Activated CD4-positive, alpha-beta T cell treated with anti-CD3 and anti-CD28 coated beads for 4 hours (primary cell): ENCODE measurements around the gene EPHA4.

Experiments
- DNase-seq, 2 donors: peaks; one replicate each; pipeline ENCODE4 v3.0.0-alpha.2; 2020

EPHA4 gene

DNA sequence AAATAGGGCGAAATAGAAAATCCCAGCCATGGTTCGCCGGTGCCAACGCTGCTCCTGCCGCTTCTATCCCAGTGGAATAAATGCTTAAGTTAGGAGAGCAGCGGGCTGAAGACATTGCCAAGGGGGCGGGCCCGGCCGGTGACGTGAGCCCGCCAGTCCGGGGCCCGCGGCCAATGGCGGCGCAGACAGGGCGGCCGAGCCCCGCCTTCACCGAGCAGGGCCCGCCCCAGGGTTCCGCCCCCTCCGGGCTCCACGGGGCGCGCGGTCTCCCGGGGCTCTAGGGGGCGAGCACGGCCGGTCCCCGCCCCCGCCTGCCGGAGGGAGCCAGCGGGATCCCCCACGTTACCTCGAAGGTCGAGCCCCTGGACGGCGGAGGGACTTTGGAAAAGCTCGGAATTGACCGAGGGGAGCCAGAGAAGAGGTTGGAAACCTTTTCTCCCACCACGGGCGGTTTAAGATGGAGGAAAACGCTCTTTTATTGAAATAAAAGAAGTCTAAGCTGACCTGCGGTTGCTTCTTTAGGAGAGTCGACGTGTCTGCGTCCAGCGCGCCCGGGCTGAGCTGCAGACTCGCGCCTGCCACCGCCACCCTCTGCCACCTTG lies at the start of gene EPHA4:
Gene EPHA4, minus strand, starts transcription at position 86 of the 602 bp plus-strand sequence. Its CDS starts 56 bp downstream, at position 30.
- DNase-seq, result peak; percentile 81 to 82

DNA sequence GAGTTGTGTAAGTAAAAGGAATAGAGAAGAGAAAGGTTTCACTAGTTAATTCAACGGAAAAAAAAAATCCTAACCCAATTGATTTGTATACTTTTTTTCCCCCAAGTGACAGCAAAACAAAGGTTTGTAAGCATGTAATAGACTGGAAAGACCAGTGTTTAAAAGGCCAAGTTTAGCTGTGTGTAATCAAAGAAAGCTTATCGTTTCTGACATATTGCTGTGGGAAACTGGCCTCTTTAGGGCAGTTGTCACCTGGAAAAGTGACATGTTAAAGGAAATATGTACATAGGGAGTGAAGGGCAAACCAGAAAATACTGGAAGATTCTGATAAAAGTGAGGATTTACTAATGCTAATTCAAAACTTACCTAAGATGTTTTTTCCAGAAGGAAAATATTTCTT lies 45.9 kb upstream of the EPHA4 start:
- no peak for DNase-seq

DNA sequence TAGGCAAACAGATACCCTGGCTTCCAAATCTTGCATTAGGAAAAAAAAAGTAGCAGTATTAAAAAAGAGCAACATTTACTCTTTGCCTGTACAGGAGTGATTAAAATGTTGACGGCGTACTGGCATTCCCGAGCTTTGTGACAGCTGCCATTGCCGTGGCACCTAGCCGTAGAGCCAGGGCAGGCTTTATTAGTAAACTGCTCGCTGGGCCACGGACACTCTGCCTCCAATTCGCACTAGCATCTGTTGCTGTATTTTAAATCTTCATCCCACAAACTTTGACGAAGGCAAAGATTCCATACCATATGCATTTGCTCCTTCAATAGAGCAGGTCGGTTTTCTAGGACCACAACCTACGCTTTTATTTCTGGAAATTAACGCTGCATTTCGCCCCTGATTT lies 44.5 kb upstream of the EPHA4 start:
- DNase-seq, result no peak

DNA sequence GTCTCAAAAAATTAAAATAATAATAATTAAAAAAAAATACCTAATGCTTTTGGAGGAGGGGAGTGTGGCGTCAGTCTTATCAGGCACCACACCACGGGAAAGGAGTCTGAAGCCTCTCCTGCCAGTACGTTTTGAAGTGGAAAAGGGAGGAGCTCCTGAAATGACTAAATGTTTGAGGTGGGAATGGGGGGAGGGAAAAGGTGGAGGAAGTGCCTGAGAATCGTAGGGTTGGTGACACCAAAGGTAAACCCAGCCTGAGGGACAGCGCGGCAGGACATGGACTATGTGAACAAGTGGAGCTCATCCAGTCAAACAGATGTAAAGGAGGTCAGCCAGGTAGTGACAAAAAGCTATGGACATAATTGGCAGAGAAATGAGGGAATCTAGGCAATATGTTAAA lies 42.2 kb upstream of the EPHA4 start:
- DNase-seq, result no peak

DNA sequence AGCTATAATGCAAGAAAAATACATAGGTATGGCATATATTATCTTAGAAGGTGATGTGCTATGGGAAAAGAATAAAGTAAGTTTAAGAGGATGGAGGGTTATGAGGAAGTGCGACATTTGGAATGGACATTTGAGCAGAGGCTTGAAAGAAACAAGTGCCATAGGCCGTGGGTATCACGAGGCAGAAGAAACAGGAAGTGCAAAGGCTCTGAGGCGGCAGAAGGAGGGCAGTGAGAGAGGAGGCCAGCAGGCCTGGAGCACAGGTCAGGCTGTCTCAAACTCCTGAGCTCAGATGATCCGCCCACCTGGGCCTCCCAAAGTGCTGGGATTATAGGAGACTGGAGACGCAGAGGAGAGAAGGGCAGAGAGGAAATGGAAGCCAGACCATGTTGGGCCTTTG lies 40.7 kb upstream of the EPHA4 start:
- DNase-seq, result no peak

DNA sequence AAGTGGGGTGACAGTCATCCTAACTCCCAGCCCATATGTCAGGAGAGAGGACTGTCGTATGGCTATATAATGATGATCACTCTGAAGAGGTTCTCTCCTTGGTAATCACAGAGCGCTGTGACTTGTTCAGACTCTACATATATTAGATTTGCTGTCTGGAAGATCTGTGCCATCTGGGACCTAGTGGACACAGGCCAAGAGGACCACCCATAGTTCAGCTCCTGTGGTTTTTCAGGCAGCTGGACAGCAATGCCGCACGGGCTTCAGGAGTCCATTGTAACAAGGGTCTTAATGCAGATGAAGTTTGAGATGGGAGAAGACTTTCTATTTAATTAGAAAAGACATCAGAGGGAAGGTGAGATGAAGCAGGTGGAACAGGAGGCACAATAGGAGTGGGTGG lies 40.1 kb upstream of the EPHA4 start:
- DNase-seq, result no peak

DNA sequence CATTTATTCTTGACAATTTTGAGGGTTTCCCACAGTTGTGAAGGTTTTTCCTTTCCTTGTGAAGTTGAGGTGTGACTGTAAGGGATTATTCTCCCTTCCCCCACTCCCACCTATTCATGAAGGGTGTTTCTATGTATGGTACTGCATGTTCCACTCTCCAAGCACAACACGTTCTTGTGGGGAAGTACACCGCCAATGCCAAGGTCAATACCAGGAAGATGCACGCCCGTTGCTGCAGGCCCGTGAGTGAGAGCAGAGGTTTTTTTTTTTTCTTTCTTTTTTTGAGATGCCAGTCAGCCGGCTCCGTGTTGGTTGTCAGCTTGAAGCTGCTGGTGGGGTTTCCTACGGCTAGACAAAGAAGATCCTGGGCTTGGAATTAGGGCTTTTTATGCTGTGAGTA lies 38.6 kb upstream of the EPHA4 start:
- DNase-seq, result no peak

DNA sequence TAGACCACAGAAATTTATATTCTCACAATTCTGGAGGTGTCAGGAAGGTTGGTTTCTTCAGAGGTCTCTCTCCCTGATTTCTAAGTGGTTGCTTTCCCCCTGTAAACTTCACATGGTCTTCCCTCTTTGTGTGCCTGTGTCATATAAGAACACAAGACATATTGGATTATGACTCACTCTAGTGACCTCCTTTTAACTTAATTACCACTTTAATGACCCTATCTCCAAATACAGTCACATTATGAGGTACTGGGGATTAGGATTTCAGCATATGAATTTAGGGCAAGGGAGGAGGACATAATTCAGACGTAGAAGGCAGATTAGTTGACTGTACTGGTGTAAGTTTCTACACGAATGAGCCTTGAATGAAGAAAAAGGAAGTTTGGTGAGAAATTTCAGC lies 38.2 kb upstream of the EPHA4 start:
- no peak for DNase-seq

DNA sequence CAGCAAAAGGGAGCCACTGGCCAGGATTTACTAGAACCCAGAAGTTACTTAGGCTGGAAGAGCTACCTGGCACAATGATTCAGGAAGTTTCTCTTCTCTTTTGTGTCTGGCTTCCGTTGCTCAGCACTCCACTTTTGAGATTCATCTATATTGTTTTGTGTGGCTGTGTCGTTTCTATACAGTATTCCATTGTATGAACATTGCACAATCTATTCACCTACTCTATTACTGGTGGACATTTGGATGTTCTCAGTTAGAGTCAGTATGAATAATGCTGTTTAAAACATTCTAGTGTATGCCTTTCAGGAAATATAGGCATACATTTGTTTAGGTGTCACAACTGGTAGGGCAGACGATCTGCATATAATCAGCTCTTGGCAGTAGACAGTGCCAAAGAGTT lies 36.3 kb upstream of the EPHA4 start:
- no peak for DNase-seq

DNA sequence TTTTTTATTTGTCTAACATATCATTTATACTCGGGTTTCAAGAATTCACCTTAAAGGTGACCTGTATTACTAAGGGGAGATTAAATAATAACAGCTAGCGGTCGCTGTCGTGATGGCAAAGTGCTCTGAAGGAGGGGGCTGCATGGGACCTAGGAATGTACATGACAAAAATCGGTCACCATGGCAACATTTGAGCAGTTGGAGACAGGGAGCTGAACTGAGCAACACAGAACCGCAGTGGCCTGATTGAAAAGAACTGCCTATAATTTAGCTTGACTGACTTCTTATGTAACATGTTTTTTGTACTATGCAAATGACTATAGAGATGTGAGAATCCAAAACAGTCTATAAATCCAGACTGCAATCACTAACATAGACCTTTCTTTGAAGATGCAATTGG lies 34.3 kb upstream of the EPHA4 start:
- DNase-seq, result no peak

DNA sequence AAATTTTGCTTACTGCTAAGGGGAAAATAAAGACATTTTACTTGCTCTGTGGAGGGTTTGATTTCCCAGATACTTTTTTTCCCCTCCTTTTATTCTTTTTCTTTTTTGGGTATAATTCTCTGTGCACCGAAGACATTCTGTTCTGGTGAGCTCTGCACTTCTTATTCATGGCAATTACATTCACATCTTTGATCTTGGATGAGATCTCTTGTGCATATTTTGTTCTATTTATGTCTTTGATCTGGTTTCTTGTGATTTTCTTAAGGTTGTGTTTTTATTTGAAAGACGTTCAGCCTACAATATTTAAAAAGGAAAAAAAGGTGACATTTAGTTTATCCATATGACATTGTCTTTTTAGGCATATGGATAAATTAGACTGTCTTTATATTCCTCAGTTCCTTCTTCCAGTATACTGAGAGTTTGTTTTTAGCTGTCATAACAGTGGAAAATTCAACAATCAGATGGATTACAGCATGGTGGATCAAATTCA lies 33.7 kb upstream of the EPHA4 start:
- no peak for DNase-seq

DNA sequence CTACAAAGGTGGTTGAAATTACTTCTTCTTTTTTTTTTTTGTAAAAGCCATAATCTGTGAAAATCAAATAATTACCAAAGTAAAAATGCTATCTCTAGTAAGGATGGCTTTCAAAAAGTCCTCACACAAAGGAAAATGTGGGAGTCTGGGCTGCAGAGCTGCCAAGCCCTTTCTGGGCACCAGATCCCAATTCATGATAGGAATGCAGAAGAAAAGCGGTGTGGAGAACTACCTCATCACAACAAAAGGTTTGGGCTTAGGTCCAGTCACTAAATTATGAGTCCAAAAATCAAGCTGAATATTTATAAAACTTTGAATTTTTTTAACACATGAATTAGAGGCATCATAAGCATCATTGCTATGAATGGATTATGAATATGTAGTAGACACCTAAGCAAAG lies 30.8 kb upstream of the EPHA4 start:
- DNase-seq, result no peak

DNA sequence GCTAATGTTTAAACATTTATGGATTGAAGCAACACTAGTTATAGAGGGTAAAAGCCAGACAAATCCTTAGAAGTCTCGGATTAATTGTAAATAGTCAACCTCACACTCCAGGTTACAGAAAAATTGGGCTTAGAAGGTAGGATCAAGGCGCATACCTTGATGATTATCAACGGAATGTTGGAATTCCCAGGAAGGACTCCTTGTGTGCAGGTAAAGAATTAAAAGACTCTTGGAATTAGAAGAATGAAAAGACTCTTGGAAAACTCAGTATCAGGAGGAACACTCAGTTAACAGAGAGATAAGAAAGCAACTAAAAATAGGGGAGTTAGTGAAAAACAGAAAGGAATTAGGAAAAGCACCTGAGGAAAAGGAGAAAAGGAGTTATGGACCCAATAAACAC lies 29.3 kb upstream of the EPHA4 start:
- DNase-seq, result no peak

DNA sequence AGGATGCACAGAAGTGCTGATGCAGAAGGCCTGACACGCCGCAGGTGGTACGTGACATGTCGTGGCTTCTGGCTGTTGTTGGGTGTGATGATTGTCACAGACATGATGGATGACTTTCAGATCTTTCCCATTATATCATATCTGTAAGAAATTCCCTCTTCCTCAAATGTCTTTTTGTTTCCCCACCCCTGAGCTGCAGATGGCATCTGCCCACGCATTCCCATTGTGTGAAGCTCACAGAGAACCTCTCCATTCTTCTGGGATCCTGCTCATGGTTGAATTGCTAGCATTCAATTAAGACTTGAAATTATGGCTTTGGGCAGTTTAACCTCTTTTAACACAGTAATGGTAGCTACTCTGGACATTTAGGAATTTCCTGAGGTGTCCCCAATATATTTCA lies 28.3 kb upstream of the EPHA4 start:
- DNase-seq, result no peak

DNA sequence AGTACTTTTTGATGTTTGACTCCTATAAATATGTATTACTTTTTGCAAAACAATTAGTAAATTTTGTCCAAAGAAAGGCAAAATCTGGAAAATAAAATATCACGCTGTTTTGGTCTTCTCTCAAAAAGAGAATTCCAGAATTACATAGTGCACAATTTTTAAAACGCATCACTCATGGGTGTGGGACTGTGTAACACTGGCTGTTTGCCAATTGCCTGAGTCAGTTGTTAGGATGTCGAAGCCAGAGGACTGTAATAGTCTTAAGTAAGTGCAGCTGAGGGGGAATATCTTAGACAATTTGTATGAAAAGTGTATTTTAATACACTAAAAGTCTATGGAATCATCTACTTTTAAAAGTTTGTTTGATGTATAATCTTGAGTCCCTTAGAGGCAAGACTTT lies 24.1 kb upstream of the EPHA4 start:
- no peak for DNase-seq

DNA sequence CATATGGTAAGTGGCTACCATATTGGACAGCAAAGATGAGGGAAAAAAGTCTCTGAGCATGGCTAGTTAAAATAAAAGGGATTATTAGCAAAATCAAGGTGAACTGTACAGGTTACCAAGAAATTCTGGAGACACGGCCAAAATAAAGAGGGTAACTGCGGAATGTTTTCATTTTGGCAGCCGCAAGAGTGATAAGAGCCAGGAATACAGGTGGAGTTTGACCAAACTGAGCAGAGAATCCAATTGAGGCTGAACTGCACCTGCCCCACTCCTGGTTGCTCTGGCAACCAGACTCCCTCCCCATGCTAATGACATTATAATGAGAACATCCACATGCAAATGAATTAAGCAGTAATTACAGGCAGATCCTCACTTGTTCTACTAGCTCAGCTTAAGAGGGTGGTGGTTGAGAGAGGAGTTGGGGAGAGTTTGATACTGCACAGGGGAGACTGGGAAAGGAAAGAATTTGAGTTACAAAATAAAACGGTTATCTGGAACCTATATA lies 18.8 kb upstream of the EPHA4 start:
- DNase-seq, result no peak

DNA sequence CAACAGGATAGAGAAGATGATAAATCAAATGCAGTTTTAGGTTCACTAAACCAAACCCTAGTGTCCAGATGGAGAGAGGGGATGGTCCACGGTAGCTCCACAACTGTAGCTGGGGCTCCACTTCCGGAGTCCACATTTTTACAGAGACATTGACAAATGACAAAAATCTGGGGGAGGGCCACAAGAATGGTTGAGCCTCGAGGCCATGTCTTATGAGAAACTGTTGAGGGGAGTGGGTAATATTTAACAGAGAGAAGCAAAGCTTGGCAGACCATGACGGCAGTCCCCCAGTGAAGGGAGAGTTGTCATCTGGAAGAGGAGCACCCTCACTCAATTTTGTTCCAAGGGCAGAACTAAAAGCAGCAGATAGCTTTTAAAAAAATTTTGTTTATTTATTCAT lies 17.6 kb upstream of the EPHA4 start:
- no peak for DNase-seq

DNA sequence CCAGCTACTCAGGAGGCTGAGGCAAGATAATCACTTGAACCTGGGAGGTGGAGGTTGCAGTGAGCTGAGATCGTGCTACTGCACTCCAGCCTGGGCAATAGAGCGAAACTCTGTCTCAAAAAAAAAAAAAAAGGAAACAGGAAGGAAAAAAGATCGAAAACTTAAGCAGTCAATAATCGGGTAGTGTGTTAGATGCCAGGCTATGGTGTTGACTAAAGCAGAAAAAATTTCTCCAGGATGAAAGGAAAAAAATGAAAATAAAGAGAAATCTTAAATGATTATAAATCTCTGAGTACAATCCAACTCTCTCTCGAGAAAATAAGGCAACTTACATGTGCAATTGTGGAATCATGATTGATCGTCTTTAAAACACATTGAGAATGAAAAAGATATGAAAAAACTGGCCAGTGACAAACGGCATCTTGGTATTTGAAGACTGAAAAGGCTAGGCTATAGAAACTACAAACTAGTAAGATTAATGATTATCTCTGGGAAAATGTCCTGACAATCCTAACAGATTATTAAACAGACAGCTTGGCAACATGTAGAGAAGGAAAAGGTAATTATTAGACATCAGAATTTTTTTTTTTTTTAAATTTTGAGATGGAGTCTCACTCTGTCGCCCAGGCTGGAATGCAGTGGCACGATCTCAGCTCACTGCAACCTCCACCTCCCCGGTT lies 16.3 kb upstream of the EPHA4 start:
- no peak for DNase-seq

DNA sequence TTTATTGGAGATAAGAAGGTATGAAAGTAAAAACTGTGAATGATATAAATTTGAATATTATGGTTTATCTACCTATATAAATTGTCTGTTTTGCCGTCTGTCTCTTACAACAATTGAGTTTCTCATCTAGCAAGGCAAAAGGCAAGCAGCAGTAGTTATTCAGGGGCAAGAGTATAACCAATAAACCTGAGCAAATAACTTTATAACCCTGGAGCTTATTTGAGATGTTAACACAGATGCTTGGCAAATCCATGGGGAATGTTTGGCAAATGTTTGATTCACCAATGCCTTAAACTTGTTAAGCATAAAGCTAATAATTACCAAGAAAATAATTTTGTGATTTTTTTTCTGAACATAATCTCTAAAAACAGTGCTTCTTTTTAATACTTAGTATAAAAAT lies 9.9 kb upstream of the EPHA4 start:
- no peak for DNase-seq

DNA sequence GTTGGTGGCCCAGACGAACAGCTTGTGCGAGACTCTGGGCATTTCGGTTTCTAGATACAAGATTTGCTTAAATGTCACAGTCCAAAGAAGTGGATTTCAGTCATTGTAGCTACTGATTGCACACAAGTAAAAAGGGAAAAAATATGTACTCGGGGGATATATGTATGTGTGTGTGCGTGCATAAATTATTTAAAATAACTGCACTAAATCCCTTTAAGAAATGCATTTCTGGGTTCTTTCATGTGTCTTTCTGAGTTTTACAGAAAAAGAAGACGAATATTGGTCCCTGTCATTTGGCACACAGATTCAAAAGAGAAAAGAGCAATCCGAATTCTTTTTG lies 2.1 kb upstream of the EPHA4 start:
- DNase-seq, result no peak

DNA sequence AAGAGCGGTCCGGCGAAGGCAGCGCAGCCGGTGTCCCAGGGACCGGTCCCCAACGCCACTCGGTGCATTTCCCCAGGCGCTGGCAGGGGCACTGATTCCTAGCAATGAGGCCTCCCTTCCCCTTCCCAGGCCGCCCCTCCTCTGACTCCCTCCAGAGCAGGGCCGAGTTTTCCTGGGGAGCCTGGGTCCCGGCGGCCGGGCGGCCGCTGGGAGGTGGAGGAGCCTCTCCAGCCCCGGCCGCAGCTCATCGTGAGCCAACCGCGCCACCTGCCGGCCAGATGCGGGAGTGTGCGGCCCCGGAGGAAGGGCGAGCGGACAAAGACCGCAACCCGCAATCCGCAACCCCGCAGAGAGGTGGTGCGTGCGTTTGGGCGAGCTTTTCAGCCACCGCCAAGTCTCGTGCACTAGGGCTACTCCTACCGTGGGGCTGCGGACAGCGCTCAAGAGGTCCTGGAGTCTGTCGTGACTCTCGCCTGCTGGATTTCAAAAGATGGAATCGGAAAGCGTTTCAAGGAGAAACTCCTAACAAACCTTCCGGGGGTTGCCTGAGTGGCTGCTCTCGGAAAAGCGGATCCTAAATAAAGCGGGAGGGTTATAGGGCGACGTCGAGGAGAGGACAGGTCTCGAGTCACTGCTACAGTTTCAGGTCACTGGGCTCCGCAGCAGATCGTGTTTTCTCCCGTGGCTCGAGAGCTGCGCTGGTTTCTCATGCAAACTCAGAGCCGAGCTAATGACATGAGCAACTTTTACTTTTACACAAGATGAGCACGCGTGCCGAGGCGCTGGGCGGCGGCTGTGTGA lies 1.5 kb upstream of the EPHA4 start:
- peak; percentile 70 to 80 for DNase-seq

DNA sequence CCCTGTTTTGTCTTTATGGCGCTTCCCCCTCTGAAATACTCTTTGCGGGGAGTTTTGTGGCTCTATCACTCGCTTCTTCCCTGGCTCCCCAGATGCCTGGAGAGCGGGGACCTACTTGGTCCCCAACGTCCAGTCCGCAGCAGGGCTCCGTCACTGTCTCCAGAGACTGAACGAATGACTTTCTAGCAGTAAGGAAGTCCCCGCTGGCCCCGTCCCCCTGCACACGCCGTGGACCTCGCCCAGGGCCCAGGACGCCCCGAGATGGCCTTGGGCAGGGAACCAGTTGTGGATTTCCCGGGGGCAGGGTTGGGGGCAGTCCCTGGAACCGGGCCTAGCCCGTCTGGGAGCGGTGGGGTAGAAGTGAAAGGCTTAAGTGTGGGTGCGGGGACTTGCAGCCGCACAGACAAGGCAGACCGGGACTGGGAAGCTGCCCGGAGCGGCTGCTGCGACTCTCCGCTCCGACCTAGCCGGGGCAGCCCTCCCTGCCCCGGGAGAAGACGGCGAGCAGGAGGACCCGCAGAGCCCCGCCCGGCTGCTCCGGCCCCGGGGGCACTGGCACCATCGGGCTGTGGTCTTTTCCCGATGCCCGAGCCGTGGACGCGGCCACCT lies 821 bp upstream of the EPHA4 start:
- peak; percentile 7 to 20 for DNase-seq

DNA sequence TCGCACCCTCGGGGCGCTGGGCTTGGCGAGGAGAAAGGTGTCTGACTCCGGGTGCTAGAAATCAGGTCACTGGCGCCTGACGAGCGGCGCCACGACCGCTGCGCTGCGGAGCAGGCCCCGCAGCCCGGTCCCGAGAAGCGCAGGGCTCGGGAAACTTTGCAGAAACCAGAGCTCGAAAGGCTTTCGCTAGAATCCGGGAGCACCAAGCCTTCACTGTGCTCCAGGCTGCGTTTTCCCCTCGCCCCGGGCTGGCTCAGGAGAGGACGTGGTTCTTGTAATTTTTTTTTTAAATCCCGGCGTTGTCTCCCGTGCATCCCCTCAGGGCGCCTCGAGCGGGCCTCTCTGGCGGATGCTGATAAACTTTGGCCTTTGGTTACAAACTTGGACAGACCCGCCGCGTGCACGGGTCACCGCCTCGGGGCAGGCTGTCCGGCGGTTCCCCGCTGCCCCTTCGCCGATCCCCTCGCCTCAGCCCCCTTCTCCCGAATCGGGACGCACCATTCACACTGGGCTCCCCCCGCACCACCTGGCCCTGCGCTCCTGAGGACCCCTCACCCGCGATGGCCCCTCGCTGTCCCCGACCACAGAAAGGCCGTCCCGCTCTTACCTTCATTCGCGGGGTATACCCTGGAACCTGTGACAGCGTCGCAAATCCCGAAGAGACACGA lies 419 bp downstream of the EPHA4 start:
- peak; percentile 8 to 13 for DNase-seq
